HCT116 (cell line): ENCODE measurements around the gene RNF34. TPM values are rescaled to one million over a fixed set of nuclear protein-coding genes. Genes with fewer than 3 reads are reported as not detected.

Experiments
- ATAC-seq: fragments of 200-7000 bp; cut with Tn5 transposase; 2 replicates; pipeline ENCODE4 v1.9.1; 2020; ENCODE audit warnings: mild to moderate bottlenecking, moderate library complexity
- BruUV-seq: library from RNA; stranded (reverse); fragments of 400-500 nt; replicated peaks from 2 replicates; lab custom pipeline; 2021; lab: Mats Ljungman, UMichigan
- CTCF ChIA-PET: fragments of 300-600 bp; sonication (Branson Sonifier 250); formaldehyde crosslinking; loops from one replicate; lab custom pipeline; 2021; ENCODE audit warnings: antibody characterized with exemption; lab: Charles Lee
- POLR2A ChIA-PET: fragments of 300-600, 350-600 bp; sonication (Branson Sonifier 250); formaldehyde crosslinking; loops from one replicate; lab custom pipeline; 2021; ENCODE audit warnings: antibody characterized with exemption; lab: Charles Lee
- RAD21 ChIA-PET, 2 experiments: fragments of 300-600 bp; sonication (Branson Sonifier 250); formaldehyde crosslinking; loops; one replicate each; lab custom pipeline; 2023; ENCODE audit warnings: low total read pairs in 2 of 2; ENCODE audit not compliant: uncharacterized antibody in 2 of 2, unreplicated experiment in 2 of 2, low non-redundant PET in 1 of 2; lab: Charles Lee
- DNase-seq: peaks from one replicate; pipeline ENCODE4 v3.0.0-alpha.2; 2010; ENCODE audit warnings: low read depth, low spot score
- H2AFZ ChIP-seq: fragments of 200-600 bp; shearing (Covaris generic), sonication (generic); 2 replicates; pipeline ENCODE4 v1.6.1; 2017; ENCODE audit warnings: low read depth, mixed run types, mixed read lengths, antibody characterized with exemption, low read length; ENCODE audit not compliant: poor library complexity, severe bottlenecking
- H3K27ac ChIP-seq: 2 replicates; pipeline ENCODE4 v1.5.1; 2012; ENCODE audit warnings: low read depth, low read length
- H3K27me3 ChIP-seq: fragments of 200-600 bp; sonication (generic); 2 replicates; pipeline ENCODE4 v1.6.1; 2016; ENCODE audit warnings: mixed run types, low read length, mixed read lengths; ENCODE audit not compliant: insufficient read depth
- H3K36me3 ChIP-seq, 2 experiments: fragments of 200-500 bp in 1 of 2; fragments of 200-600 bp in 1 of 2; sonication (Bioruptor generic) in 1 of 2; sonication (generic) in 1 of 2; 2 replicates each; pipeline versions ENCODE4 v1.5.1 to v1.6.1; 2014 to 2016; ENCODE audit warnings: low read length in 2 of 2, inconsistent platforms in 1 of 2, mixed read lengths in 1 of 2, mixed run types in 1 of 2; ENCODE audit not compliant: insufficient read depth in 2 of 2, control insufficient read depth in 1 of 2
- H3K4me1 ChIP-seq, 2 experiments: fragments of 200-600 bp in 1 of 2; sonication (generic) in 1 of 2; 2 replicates each; pipeline versions ENCODE4 v1.5.1 to v1.6.1; 2012 to 2017; ENCODE audit warnings: low read length in 2 of 2, inconsistent platforms in 1 of 2, mild to moderate bottlenecking in 1 of 2, mixed read lengths in 1 of 2, mixed run types in 1 of 2, moderate library complexity in 1 of 2; ENCODE audit not compliant: insufficient read depth in 2 of 2, control insufficient read depth in 1 of 2
- H3K4me2 ChIP-seq: fragments of 200-600 bp; sonication (generic); 2 replicates; pipeline ENCODE4 v1.6.1; 2017; ENCODE audit warnings: mixed run types, low read length, mixed read lengths
- H3K4me3 ChIP-seq, 2 experiments: fragments of 200-600 bp in 1 of 2; sonication (generic) in 1 of 2; replicated peaks in 1 of 2; 2 replicates each; pipeline ENCODE4 v1.5.1; 2011 to 2016; ENCODE audit warnings: low read length in 2 of 2, control low read depth in 1 of 2, low read depth in 1 of 2, mild to moderate bottlenecking in 1 of 2, mixed read lengths in 1 of 2, mixed run types in 1 of 2
- H3K79me2 ChIP-seq: fragments of 200-600 bp; sonication (generic); 2 replicates; pipeline ENCODE4 v1.6.1; 2017; ENCODE audit warnings: mild to moderate bottlenecking, mixed run types, low read length, moderate library complexity, mixed read lengths; ENCODE audit not compliant: insufficient read depth
- H3K9ac ChIP-seq: fragments of 200-600 bp; sonication (generic); 2 replicates; pipeline ENCODE4 v1.6.1; 2016; ENCODE audit warnings: low read length, mixed read lengths
- H3K9me2 ChIP-seq: fragments of 200-600 bp; sonication (generic), shearing (Covaris generic); 2 replicates; pipeline ENCODE4 v1.6.1; 2017; ENCODE audit warnings: mixed run types, mild to moderate bottlenecking, moderate library complexity; ENCODE audit not compliant: insufficient read depth
- H3K9me3 ChIP-seq, 2 experiments: fragments of 200-500 bp in 1 of 2; fragments of 200-600 bp in 1 of 2; sonication (Bioruptor generic) in 1 of 2; sonication (generic) in 1 of 2; 2 replicates each; pipeline ENCODE4 v1.6.1; 2014 to 2017; ENCODE audit warnings: low read length in 2 of 2, mixed read lengths in 2 of 2, inconsistent platforms in 1 of 2, low read depth in 1 of 2, mild to moderate bottlenecking in 1 of 2, mixed run types in 1 of 2, moderate library complexity in 1 of 2; ENCODE audit not compliant: control insufficient read depth in 1 of 2, insufficient read depth in 1 of 2
- H4K20me1 ChIP-seq: fragments of 200-600 bp; sonication (generic), shearing (Covaris generic); 2 replicates; pipeline ENCODE4 v1.6.1; 2017; ENCODE audit warnings: mixed run types, mild to moderate bottlenecking, moderate library complexity; ENCODE audit not compliant: insufficient read depth
- ATF3 ChIP-seq: IDR thresholded peaks from 2 replicates; pipeline ENCODE4 v1.6.1; 2012
- CBX3 ChIP-seq: IDR thresholded peaks from 2 replicates; pipeline ENCODE4 v1.6.1; 2012; ENCODE audit warnings: low read depth
- CEBPB ChIP-seq: IDR thresholded peaks from 2 replicates; pipeline ENCODE4 v1.6.1; 2012; ENCODE audit warnings: low read depth
- EGR1 ChIP-seq: IDR thresholded peaks from 2 replicates; pipeline ENCODE4 v1.6.1; 2012; ENCODE audit warnings: low read depth
- ELF1 ChIP-seq: IDR thresholded peaks from 2 replicates; pipeline ENCODE4 v1.6.1; 2012; ENCODE audit warnings: low read depth, borderline replicate concordance
- EZH2phosphoT487 ChIP-seq: fragments of 200-600 bp; IDR thresholded peaks from 2 replicates; pipeline ENCODE4 v1.6.1; 2018; ENCODE audit warnings: antibody characterized with exemption, borderline replicate concordance
- FOSL1 ChIP-seq: IDR thresholded peaks from 2 replicates; pipeline ENCODE4 v1.6.1; 2012; ENCODE audit warnings: low read depth
- JUND ChIP-seq: IDR thresholded peaks from 2 replicates; pipeline ENCODE4 v1.6.1; 2012
- MAX ChIP-seq: IDR thresholded peaks from 2 replicates; pipeline ENCODE4 v1.6.1; 2012
- POLR2AphosphoS5 ChIP-seq: IDR thresholded peaks from 2 replicates; pipeline ENCODE4 v1.6.1; 2011; ENCODE audit warnings: mild to moderate bottlenecking, low read depth, low read length, moderate library complexity
- RAD21 ChIP-seq: IDR thresholded peaks from 2 replicates; pipeline ENCODE4 v1.6.1; 2012; ENCODE audit warnings: low read depth, mild to moderate bottlenecking
- REST ChIP-seq: IDR thresholded peaks from 2 replicates; pipeline ENCODE4 v1.6.1; 2012; ENCODE audit warnings: low read depth
- SIN3A ChIP-seq: IDR thresholded peaks from 2 replicates; pipeline ENCODE4 v1.6.1; 2012; ENCODE audit warnings: low read depth
- SP1 ChIP-seq: IDR thresholded peaks from 2 replicates; pipeline ENCODE4 v1.6.1; 2012; ENCODE audit warnings: low read depth
- SRF ChIP-seq: IDR thresholded peaks from 2 replicates; pipeline ENCODE4 v1.6.1; 2012; ENCODE audit warnings: low read depth
- TCF7L2 ChIP-seq: IDR thresholded peaks from 2 replicates; pipeline ENCODE4 v1.7.0; 2011; ENCODE audit warnings: borderline replicate concordance, inconsistent platforms; ENCODE audit not compliant: insufficient read depth, insufficient read length; ENCODE audit errors: extremely low read depth
- YY1 ChIP-seq: IDR thresholded peaks from 2 replicates; pipeline ENCODE4 v1.6.1; 2011; ENCODE audit warnings: low read length, low read depth, moderate library complexity, mild to moderate bottlenecking; ENCODE audit not compliant: insufficient replicate concordance; ENCODE audit errors: extremely low read depth
- ZBTB33 ChIP-seq: IDR thresholded peaks from 2 replicates; pipeline ENCODE4 v1.6.1; 2011; ENCODE audit warnings: mild to moderate bottlenecking, low read length, moderate library complexity; ENCODE audit not compliant: insufficient replicate concordance; ENCODE audit errors: extremely low read depth
- ZFX ChIP-seq: fragments of 450-650 bp; IDR thresholded peaks from 2 replicates; pipeline ENCODE4 v1.6.1; 2017
- ZNF274 ChIP-seq: fragments of 200-500 bp; sonication (Bioruptor generic); IDR thresholded peaks from 2 replicates; pipeline ENCODE4 v1.6.1; 2014; ENCODE audit warnings: mild to moderate bottlenecking, low read depth, low read length, inconsistent platforms
- intact Hi-C: fragments of 100-400 bp; cut with micrococcal nuclease; formaldehyde crosslinking; loops from 2 replicates; pipeline ENCODE4 v1.10.0; 2022
- total RNA-seq: library from RNA; stranded (reverse); gene quantifications from one replicate; pipeline ENCODE4 v1.2.1, GENCODE V29; 2021; ENCODE audit not compliant: unreplicated experiment

The RNF34 gene
- total RNA-seq, 1 experiment from 2014 or later, result 47.8 TPM

GRCh38 chr12:121392325-121392716 lies 7.6 kb upstream of the RNF34 start:
- Histone ChIP-seq H3K9ac (no peak overlapping the region), H4K20me1 (no peaks in the 10 kb centered on the region), H3K36me3 (no peaks in the 10 kb centered on the region), H3K79me2 (no peaks in the 10 kb centered on the region), H3K27ac (no peak overlapping the region), H3K4me1 (peaks cover 0 to 6% of the 10 kb centered on the region in 2 experiments; a peak in 1 of 4 replicates), H3K4me3 (no peak overlapping the region), H3K9me3 (no peaks in the 10 kb centered on the region), H3K4me2 (no peak overlapping the region), H3K9me2 (no peaks in the 10 kb centered on the region), H3K27me3 (no peaks in the 10 kb centered on the region), H2AFZ (no peak overlapping the region)
- BruUV-seq, result no TSS peak
- ChIA-PET CTCF (no interaction called here), RAD21 (no interaction called here), POLR2A (no interaction called here)
- no peak for ATAC-seq
- intact Hi-C loops, result no loop called here
- TF ChIP-seq ZFX (no peak), CBX3 (no peak), ATF3 (no peak), RAD21 (no peak), POLR2AphosphoS5 (no peak), JUND (no peak), EGR1 (no peak), ELF1 (no peak), ZBTB33 (no peak), SIN3A (no peak), FOSL1 (no peak), YY1 (no peak), TCF7L2 (no peak), REST (no peak), SP1 (no peak), MAX (no peak), EZH2phosphoT487 (no peak), SRF (no peak), ZNF274 (no peak), CEBPB (no peak)
- DNase-seq, result no peak
